Activated CD4-positive, alpha-beta T cell treated with anti-CD3 and anti-CD28 coated beads, Interleukin-2, amount 50 U/mL, for 24 hours (primary cell): ENCODE results near the gene ALKBH8.
A peak's percentile ranks its signal among the peaks of the same experiment; 100 is the strongest.
"Not testable (repeated sequence)": the region's sequence is repeated elsewhere in the genome, so short reads cannot be mapped to it uniquely, and the experiment has no call there.

Experiments
- DNase-seq, 2 donors: peaks; one replicate each; pipeline ENCODE4 v3.0.0-alpha.2; 2020; ENCODE audit warnings: low read depth in 1 of 2, low spot score in 1 of 2

The ALKBH8 gene

DNA sequence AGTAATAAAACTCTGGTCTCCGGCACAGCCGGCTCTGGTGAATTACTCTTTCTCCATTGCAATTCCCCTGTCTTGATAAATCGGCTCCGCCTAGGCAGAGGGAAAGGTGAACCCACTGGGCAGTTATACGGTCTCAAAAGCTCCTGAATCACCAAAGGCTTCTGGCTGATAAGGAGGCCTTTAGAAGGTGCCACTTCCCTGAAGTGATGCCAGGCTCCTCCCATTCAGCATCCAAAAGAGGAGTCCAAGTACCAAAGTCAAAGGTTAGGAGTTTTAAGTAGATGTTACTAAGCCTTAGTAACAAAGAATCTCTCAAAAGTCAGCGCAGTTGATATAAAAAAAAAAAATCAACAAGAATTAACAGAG is 11.8 kb upstream of the ALKBH8 start:
- DNase-seq: no peak

DNA sequence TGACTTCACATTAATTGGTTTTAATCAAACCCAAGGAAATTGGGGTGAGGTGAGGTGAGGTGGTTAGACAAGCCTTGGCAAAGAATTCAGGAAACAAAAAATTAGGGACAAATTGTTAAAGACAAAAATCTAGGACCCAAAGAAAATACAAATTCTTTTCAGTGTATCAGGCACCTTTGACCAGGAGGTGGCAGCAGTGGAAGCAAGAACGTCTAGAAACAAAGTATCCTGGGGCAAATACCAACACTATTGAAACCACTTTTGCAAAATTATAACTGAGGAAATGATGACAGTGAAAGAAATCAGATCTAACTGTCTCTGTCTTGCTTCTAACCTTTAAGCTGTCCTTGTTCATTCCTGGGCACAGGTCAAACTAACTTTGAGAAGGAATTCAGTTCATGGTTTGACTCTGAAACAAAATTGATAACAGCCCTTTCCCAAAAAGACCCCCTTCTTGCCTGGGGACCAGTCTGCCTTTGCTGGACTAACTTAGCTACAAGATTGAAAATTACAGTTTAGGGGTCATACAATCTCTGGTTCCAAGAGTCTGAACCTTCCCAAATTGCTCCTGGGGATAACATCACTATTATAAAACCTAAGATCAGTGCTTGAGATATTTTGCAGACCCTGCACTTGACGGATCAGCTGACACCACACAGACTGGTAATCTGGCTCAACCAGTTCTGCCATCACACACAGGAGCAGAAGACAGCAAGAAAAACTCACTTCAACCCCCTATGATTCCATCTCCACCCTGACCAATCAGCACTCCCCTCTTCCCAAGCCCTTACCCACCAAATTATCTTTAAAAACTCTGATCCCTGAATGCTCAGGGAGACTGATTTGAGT is 11.2 kb upstream of the ALKBH8 start:
- DNase-seq: peak in 1 of 2 donors; percentile 42

DNA sequence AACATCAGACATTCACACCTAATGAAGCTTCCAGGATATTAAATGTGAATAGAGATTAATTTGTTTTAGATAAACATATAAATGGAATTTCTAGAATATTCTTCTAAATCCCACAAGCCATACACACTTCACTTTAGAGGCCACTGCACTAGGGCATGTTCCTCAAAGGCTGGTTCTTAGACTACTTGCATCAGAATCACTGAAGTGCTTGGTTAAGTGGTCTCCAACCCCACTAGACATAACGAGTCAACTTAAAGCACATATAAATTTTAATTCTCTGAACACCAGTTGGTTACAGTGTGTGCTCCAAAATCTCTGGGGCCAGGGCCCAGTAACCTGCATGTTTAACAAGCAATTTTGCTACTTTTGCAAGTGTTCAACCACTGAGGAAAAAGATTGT is 7.9 kb upstream of the ALKBH8 start:
- DNase-seq: no peak

DNA sequence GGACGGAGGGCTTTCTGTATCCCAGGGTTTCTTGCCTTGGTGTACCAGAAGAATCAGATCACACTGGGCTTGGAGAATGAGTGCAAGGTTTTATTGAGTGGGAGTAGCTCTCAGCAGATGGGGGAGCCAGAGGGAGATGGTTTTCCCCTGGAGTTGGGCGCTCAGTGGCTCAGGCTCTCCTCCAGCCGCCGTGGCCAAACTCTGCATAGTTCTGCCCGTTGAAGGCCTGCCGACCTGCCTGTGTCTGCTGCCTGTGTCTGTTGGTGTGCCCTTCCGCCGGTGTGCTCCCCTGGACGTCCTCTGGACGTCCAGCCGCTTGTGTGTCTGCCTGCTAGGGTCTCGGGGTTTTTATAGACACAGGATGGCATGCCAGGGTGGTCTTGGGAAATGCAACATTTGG is 4.5 kb upstream of the ALKBH8 start:
- no peak for DNase-seq

DNA sequence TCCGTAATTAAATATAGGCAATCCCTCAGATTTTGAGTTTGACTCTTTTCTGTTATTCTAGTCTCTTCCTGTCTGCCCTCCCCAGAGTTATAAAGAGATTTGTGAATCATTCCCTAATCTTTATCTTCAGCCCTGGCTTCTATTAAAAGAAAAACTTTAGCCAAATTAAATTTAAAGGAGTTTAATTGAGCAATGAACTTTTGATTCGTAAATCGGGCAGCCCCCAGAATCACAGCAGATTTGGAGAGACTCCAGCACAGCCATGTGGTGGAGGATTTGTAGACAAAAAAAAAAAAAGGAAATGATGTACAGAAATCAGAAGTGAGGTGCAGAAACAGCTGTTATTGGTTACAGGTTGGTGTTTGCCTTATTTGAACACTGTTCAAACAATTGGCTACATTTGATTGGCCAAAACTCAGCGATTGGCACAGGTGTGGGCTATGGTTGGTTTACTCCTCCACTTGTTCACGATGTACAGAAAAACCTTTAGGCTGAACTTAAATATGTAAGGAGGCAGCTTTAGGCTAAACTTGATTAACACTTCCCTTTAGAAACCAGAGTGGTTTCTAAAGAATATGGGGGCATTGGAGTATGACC is 2.3 kb upstream of the ALKBH8 start:
- no peak for DNase-seq

DNA sequence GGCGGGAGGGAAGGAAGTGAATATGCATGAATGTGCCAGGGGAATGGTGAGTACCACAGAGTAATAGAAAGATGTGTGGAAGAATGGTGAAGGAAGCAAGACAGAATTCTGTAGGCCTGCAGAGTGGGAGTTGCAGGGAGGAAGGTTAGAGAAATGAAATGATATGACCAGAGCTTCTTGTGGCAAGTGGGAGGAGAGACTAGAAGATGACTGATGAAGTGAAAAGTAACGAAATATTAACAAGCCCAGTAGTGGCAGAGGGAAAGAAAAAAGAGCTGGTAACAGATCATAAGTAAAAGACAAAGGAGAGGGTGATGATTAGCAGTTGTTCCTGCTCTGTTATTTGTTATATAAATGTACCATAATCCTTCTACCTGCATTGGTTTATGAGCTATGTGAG is 1.0 kb upstream of the ALKBH8 start:
- DNase-seq: no peak

DNA sequence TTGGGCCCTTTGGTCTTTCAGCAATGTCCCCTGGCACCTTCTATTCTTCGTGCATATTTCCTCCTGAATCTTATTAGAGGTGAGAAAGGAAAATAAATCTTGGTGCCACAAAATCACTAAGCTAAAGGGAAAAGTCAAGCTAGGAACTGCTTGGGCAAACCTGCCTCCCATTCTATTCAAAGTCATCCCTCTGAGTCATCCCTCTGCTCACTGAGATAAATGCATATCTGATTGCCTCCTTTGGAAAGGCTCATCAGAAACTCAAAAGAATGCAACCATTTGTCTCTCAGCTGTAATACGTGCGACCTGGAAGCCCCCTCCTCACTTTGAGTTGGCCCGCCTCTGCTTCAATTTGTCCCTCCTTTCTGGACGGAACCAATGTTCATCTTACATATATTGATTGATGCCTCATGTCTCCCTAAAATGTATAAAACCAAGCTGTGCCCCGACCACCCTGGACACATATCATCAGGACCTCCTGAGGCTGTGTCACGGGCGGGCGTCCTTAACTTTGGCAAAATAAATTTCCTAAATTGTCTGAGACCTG is 493 bp upstream of the ALKBH8 start:
- not testable (repeated sequence) for DNase-seq

DNA sequence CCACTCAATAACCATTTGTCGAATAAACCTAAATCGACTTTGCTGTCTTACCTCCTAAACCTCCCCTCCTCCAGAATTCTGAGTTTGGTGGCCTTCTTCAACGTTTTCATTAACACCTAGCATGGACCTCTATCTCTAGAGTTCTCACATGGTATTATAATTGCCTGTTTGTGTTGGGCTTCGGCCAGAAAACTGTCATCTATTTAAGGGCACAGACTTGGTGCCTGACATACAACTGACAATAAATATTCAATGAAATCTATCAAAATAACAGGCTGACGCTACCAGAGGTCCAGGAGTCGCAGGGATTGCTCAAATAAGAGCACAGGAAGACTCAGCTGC is 687 bp downstream of the ALKBH8 start:
- no peak for DNase-seq

DNA sequence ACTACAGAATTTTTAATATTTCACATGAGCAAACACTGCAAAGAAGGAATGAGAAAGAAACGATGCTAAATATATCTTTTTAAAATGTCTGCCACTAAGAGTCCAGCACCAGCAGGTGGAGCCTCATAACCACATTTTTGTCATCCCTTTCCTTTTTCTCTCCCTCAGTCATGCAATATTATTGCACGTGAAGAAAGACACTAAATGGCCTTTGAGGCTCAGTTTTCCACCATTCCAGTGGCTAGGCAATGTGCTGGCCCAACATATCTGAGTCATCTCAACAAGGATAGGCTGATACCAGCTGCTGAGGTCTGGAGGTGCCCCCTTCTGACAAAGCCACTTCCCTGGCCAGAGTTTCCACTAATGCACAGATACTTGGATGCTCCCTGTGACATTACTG is 1.8 kb downstream of the ALKBH8 start:
- DNase-seq: no peak

DNA sequence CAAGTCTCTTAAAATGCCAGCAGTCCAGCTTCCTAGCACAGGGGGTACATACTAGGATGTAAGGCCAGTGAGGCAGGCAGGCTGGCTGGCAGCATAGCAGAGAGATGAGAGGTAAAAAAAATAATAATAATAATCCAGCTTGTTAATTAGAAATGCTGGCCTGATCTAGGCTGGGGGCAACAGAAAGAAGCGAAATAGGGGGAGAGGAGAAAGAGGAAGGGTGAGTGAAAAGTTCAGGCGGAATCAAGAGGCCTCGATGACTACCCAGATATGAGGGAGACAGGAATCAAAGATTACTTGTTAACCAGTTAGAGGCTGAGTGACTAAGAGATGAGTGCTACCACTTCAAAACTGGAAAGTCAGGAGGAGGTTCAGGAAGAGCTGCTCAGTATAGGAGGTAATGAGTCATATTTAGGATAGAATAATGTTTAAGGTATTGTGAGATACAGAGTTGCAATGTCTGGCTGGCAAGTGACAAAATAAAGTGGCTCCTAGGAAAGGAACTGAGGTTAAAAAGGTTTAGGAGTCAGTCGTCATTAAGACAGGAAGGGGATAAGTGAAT is 2.8 kb downstream of the ALKBH8 start:
- DNase-seq: no peak

DNA sequence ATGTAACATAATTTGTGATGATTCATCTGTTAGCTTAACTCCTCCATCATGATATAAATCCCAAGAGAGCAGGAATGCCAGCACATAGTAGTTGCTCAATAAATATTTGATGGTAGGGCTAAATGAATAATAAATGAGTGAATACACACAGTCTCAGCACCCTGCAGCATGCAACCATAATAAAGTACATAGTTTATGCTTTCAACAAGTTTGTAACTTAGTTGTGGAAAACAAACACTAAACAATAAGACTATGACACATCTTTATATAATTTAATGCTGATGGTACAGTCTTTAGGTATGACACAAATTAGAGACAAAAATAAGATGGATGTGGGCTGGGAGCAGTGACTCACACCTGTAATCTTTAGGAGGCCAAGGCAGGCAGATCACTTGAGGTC is 3.8 kb downstream of the ALKBH8 start:
- DNase-seq: no peak

DNA sequence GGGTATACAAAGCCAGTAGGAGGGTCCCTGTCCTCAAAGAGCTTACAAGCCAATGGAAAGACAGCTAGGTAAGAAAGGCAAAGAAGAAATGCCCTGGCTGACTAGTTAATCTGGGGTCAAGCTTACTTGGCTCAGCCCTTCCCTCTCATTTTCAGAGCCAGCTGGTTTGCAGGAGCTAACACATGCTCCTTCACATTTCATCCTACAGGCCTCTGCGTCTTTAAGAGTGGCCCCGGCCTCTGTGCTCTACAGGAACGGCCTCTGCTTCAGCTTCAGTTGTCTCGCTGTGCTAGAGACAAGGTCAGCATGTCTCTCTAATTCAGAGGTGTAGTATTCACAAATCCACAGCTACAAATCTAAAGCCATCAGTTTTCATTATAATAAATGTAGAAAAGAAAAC is 15.2 kb downstream of the ALKBH8 start:
- DNase-seq: no peak

DNA sequence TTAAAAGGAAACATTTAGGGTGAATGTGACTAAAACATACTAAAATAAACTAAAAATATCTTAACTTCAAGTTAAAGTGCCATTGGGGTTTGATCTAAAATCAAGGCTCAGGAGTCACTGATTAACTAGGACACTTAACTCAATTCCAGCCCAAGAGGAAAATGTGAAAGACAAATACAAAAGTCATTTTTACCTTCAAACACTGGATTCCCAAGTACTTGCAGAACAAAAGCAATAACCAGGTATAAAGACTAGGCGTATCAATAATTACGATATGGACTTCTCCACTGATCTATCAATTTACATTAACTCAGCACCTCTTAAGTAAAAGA is 15.6 kb downstream of the ALKBH8 start:
- no peak for DNase-seq

DNA sequence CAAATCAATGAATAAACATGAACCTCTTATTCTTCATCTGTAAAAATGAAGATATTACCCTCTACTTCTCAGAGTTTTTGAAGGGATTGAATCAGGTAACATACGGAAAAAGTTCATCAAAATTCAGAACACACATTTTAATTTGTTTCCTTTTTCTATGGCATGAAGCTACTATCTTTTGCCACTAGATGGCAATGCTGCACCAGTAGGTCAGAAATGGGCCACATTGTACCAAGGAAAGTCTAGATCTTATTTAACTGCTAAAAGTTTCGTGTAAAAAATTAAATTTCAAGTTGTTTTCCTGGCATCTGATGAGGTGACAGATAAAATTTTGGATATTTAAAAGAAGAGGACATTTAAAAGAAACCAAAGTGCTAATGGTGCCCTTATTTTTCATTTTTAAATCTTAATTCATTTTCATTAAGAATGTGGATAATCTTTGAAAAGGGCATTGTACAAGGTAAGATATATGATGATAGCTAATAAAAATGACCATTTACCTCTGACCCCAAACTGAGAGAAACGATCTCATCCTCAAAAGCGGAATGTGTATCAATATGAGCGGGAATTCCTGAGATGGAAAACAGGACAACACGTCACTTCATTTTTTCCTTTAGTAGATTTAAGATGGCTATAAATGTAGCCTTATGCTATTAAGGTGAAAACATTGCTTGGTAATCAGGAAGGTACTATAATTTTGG is 16.1 kb downstream of the ALKBH8 start:
- peak in 1 of 2 donors; percentile 30 for DNase-seq

DNA sequence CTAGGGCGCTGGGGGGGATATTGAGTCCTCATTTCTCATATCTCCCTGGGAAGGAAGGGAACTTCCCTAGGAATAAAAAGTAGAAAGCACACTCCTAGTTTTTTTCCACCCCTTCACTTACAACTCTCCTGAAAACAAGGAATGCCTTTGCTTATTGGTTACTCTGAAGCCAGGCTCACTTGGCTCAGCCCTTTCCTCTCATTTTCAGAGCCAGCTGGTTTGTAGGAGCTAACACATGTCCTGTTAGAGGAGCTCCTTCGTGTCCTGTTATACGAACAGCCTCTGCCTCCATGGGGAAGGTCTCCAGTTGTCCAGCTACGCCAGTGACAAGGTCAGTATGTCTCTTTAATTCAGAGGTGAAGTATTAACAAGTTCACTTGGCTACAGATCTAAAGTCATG is 17.6 kb downstream of the ALKBH8 start:
- DNase-seq: no peak

DNA sequence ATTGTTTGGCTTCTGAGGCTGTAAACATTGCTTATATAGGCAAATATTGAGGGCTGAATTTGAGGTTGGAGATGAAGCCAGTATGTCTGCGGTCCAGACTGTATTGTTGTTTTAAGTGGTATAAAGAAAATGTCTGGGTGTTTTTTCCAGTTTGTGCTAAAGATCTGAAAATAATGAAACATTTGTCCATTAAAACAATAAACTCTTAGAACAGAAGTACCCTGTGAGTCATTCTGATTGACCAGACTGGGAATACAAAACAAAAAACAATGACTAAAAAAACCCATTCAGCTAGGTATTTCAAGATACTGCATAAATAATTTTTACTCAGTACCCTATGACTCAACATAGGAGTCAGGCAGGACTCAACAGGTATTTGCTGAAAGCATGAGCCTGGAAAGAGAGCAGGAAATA is 20.4 kb downstream of the ALKBH8 start:
- no peak for DNase-seq

DNA sequence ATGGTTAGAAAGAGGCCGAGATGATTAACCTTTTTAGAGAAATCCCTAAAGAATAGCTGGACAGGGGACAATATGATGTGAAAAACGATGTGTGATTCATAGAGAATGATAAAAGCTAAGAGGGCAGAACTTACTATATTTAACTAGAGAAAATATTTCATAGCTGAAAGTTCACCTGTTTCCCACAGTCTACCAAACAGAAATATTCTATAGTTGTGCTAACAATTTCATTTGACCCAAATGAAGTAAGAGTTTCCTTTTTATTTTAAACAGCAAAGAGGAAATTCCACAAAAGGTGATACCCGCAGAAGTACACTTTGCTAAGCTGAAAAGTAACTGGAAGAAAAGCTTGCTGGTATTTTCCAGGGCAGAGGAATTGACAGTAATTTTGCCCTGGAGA is 26.7 kb downstream of the ALKBH8 start:
- no peak for DNase-seq

DNA sequence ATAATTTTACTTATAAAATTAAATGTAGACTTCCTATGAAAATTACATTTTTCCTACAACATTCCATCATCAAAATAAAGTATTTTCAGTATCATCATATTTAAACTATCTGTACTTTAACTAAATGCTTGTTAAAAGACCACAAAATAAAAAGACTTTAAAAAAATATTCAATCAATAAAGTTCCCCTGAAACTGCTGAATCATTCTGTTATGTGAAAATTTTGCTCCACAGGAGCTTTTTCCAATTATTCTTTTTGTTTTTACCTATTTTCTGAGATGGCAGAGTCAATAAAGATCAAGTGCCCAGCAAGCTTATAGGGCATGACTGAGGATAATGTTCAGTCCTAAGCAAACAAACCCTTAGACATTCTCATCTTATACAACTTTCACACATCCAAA is 27.3 kb downstream of the ALKBH8 start:
- no peak for DNase-seq

DNA sequence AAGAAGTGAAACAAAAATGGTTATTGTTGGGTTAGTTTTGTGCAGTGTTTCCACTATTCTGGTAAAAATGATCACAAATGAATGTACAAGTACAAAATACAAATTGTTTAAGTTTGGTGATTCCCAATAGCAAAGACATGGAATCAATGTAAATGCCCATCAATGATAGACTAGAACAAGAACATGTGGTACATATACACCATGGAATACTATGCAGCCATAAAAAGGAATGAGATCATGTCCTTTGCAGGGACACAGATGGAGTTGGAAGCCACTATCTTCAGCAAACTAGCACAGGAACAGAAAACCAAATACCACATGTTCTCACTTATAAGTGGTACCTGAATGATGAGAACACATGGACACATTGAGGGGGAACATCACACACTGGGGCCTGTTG is 28.4 kb downstream of the ALKBH8 start:
- DNase-seq: not testable (repeated sequence)

DNA sequence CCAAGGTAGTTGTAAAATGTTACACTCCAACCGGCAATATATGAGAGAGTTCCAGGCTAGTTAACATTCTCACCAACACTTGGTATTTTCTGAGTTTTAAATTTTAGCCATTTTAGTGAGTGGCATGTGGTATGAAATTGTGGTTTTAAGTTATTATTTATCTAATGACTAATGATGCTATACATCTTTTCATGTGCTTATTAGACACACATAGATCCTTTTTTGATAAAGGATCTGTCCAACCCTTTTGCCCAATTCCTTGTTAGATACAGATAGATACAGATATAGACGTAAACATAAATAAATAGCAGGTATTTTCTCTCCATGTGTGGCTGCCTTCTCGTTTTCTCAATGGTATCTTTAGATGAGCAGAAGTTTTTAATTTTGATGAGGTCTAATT is 39.3 kb downstream of the ALKBH8 start:
- DNase-seq: no peak

DNA sequence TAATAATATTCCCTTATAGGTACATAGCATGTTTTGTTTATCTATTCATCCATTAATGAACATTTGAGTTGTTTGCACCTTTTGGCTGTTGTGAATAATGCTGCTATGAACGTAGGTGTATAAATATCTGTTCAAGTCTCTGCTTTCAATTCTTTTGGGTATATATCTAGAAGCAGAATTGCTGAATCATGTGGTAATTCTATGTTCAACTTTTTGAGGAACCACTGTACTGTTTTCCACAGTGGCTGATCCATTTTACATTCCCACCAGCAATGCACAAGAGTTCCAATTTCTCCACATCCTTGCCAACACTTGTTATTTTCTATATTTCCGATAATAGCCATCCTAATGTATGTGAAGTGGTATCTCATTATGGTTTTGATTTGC is 56.7 kb downstream of the ALKBH8 start:
- no peak for DNase-seq

DNA sequence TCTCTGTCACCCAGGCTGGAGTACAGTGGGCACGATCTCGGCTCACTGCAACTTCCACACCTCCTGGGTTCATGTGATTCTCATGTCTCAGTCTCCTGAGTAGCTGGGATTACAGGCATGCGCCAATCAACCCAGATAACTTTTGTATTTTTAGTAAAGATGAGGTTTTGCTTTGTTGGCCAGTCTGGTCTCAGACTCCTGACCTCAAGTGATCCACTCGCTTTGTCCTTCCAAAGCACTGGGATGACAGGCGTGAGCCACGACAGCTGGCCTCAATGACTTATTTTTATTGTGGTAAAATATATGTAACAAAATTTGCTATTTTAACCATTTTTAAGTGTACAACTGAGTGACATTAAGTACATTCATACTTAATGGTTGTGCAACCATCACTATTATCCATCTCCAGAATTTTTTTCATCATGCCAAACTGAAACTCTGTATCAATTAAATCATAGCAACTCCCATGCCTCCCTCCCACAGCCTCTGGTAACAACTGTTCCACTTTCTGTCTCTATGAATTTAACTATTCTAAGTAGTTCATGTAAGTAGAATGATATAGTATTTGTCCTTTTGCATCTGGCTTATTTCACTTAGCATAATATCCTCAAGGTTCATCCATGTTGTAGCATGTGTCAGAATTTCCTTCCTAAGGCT is 57.2 kb downstream of the ALKBH8 start:
- DNase-seq: no peak
